ENCODE results near the gene SEMA4B.
"Not testable (repeated sequence)": the region's sequence is repeated elsewhere in the genome, so short reads cannot be mapped to it uniquely, and the experiment has no call there.

The SEMA4B gene

DNA sequence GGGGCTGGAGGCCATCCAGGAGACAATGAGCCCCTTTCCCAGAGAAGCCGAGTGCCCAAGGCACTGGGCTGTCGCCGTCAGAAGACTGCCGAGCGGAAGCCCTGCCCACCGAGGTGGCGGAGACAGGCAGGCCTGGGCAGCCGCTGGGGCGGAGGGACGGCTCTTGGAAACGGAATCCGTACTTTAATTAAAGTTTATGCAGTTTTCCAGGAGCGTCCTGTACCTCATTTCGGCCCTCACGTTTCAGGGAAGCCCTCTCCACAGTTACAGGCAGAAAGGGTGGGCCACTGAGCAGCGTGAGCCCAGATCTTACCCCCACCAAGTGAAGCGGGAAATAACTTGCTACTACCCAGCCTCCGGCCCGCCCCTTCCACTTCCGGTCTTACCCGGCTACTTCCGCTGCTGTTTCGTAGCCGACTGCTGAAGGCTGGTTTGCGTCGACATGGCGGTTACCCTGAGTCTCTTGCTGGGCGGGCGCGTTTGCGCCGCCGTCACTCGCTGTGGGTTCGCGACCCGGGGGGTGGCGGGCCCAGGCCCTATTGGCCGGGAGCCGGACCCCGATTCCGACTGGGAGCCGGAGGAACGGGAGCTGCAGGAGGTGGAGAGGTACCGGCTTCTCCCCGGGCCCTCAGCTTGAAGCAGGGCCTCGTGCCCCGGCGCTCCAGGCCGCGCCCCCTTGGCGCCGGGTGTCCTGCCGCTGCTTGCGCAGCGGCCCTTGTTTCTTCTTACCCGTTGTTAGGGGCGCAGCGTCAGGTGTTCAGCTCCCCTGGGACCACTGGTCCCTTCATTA is 64.3 kb downstream of the SEMA4B start, which contains the start of gene NGRN:
Gene NGRN (plus strand): TSS at position 402 of the 790 bp plus-strand sequence. CDS start 41 bp downstream, at position 443.
- peak; percentile 85 for DNase-seq

DNA sequence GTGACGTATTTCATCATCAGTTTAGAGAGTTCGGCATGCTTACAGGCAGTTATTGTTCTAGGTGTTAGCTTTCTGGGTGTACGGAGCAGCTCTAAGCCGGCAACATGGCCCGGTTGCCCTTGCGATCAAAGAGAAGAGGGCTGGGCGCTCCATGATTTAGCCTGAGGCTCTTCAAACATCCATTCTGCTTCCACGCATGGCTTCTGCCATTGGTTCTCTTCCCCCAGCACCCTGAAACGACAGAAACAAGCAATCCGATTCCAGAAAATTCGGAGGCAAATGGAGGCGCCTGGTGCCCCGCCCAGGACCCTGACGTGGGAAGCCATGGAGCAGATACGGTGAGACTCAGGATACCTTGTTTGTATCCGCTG is 64.9 kb downstream of the SEMA4B start:
- DNase-seq: peak; percentile 42

DNA sequence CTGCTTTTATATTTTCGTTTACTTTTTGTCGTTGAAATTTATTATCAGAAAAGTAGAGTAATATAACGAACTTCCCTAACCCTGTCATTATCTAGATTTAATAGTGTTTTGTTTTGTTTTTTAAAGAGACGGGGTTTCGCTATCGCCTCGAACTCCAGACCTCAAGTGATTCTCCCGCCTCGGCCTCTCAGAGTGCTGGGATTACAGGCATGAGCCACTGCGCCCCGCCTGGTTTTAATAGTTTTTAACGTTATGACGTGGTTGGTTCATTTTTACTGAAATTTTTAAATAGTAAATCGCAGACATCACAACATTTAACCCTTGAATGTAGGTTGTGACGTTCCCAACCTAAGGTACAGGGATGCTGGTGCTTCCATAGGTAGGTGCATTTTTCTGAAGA is 65.4 kb downstream of the SEMA4B start:
- DNase-seq: no peak

DNA sequence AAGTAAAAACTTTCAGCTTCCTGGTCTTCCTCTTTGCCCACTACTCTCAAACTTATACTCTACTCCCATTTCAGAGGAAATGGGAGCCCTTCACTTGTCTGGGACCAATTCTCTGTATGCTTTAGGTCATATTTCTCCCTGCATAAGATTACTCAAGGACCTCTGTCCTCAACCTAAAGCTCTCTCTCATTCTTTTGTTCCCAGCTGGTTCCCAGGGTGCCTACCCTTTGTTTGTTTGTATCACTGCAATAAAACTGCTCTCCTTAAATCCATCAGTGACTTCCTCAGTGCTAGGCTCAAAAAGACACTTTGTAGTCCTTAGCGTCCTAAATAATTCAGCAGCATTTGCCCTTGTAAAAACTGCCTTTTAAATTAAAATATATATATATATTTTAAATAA is 67.3 kb downstream of the SEMA4B start:
- DNase-seq: no peak

DNA sequence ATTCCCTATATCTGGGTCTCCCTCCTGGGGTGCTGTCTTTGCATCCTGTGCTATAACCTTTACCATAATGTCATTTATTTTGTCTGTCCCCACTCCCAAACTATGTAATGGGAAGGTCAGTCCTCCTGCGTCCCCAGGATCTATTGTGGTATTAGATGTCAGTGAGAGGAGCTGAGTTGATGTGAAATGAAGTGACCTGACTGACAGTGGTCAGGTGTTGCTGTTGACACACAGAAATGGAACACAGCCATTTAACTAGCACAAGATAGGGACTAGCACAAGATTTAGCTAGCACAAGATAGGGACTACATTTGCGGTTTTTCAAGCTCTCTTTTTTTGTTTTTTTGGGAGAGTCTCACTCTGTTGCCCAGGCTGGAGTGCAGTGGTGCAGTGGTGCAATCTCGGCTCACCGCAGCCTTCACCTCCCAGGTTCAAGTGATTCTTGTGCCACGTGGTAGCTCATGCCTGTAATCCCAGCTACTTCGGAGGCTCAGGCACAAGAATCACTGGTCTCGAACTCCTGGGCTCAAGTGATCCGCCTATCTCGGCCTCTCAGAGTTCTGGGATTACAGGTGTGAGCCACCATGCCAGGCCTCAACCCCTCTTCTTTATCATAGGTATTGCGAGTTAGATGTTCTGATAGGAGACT is 69.5 kb downstream of the SEMA4B start:
- DNase-seq: no peak

DNA sequence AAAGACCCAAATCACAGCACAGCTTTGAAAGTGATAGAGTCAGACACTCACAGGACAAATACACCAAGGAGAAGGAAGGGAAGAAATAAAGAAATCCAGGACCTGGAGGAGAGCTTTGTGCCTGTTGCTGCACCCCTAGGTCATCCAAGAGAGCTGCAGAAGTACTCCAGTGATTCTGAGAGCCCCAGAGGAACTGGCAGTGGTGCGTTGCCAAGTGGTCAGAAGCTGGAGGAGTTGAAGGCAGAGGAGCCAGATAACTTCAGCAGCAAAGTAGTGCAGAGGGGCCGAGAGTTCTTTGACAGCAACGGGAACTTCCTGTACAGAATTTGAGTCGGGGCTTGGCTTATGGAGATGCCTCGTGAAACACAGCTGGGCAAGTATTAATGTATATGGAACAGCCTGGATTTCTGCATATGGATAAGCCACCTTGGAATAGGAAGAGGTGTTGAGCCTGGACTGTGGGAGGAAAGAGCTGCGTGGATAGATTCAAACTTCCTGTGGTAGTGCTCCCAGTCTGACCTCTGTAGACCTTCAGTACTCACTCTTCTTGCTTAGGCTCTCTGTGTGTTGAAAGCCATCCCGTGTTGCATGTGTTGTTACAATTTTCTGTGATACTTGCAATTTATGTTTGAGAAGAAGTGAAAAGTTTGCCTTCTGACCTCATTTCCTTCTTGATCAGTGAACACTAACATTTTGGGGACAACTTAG is 70.5 kb downstream of the SEMA4B start:
- no peak for DNase-seq

DNA sequence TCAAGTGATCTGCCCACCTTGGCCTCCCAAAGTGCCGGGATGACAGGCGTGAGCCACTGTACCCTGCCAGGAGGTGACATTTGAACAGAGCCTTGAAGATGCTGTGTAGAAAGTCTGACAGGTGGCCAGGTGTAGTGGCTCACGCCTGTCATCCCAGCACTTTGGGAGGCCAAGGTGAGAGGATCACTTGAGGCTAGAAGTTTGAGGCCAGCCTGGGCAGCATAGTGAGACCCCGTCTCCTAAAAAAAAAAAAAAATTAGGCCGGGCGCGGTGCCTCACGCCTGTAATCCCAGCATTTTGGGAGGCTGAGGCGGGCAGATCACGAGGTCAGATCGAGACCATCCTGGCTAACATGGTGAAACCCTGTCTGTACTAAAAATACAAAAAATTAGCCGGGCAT is 77.3 kb downstream of the SEMA4B start:
- not testable (repeated sequence) for DNase-seq

All from NCI-H2171 (cell line).